Measurements from ENCODE around the gene CD9.

DNA sequence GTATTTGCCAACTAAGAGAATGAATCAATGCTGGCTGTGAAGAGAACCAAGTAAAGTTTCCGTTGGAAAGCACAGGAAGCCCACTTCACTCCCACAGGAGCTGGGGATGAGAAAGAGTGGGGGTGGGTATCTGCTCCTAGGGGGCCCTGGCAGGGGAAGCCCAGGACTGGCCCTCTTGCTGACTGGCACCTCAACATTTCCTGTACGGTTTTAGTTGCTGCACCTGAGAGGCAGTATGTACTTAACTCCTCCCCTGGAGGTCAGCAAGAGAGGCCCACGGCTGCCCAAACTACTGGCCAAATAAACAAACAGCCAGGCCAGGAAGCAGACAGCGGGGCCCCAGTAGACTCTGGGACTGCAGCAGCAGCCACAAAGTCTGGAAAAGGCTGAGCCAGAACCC is 41.9 kb upstream of the CD9 start:
- no peak for TF ChIP-seq ZNF8 (CRISPR knock-in tag; IDR thresholded peaks at IDR 0.05)
- TF ChIP-seq ZFP30 (CRISPR knock-in tag; IDR thresholded peaks at IDR 0.05): no peak
- TF ChIP-seq ISL1 (CRISPR knock-in tag; IDR thresholded peaks at IDR 0.05): no peak
- no peak for TF ChIP-seq RARB (CRISPR knock-in tag; IDR thresholded peaks at IDR 0.05)
- TF ChIP-seq, protein P1, sequence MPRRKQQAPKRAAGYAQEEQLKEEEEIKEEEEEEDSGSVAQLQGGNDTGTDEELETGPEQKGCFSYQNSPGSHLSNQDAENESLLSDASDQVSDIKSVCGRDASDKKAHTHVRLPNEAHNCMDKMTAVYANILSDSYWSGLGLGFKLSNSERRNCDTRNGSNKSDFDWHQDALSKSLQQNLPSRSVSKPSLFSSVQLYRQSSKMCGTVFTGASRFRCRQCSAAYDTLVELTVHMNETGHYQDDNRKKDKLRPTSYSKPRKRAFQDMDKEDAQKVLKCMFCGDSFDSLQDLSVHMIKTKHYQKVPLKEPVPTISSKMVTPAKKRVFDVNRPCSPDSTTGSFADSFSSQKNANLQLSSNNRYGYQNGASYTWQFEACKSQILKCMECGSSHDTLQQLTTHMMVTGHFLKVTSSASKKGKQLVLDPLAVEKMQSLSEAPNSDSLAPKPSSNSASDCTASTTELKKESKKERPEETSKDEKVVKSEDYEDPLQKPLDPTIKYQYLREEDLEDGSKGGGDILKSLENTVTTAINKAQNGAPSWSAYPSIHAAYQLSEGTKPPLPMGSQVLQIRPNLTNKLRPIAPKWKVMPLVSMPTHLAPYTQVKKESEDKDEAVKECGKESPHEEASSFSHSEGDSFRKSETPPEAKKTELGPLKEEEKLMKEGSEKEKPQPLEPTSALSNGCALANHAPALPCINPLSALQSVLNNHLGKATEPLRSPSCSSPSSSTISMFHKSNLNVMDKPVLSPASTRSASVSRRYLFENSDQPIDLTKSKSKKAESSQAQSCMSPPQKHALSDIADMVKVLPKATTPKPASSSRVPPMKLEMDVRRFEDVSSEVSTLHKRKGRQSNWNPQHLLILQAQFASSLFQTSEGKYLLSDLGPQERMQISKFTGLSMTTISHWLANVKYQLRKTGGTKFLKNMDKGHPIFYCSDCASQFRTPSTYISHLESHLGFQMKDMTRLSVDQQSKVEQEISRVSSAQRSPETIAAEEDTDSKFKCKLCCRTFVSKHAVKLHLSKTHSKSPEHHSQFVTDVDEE (CRISPR knock-in tag; IDR thresholded peaks at IDR 0.05): no peak
- TF ChIP-seq CSDC2 (CRISPR knock-in tag; IDR thresholded peaks at IDR 0.05): no peak
- TF ChIP-seq, protein P2, sequence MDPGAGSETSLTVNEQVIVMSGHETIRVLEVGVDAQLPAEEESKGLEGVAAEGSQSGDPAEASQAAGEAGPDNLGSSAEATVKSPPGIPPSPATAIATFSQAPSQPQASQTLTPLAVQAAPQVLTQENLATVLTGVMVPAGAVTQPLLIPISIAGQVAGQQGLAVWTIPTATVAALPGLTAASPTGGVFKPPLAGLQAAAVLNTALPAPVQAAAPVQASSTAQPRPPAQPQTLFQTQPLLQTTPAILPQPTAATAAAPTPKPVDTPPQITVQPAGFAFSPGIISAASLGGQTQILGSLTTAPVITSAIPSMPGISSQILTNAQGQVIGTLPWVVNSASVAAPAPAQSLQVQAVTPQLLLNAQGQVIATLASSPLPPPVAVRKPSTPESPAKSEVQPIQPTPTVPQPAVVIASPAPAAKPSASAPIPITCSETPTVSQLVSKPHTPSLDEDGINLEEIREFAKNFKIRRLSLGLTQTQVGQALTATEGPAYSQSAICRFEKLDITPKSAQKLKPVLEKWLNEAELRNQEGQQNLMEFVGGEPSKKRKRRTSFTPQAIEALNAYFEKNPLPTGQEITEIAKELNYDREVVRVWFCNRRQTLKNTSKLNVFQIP (CRISPR knock-in tag; IDR thresholded peaks at IDR 0.05; ENCODE audit: borderline replicate concordance, low read depth): no peak
- no peak for TF ChIP-seq ARNTL (CRISPR knock-in tag; IDR thresholded peaks at IDR 0.05; ENCODE audit: borderline replicate concordance, low read depth)
- TF ChIP-seq, protein P3, sequence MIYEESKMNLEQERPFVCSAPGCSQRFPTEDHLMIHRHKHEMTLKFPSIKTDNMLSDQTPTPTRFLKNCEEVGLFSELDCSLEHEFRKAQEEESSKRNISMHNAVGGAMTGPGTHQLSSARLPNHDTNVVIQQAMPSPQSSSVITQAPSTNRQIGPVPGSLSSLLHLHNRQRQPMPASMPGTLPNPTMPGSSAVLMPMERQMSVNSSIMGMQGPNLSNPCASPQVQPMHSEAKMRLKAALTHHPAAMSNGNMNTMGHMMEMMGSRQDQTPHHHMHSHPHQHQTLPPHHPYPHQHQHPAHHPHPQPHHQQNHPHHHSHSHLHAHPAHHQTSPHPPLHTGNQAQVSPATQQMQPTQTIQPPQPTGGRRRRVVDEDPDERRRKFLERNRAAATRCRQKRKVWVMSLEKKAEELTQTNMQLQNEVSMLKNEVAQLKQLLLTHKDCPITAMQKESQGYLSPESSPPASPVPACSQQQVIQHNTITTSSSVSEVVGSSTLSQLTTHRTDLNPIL (CRISPR knock-in tag; IDR thresholded peaks at IDR 0.05; ENCODE audit: low read depth): no peak
- TF ChIP-seq ZFP3 (CRISPR knock-in tag; IDR thresholded peaks at IDR 0.05): no peak

All from SK-N-SH treated with all-trans-retinoic acid at 6 μM for 48 hours (cell line).